22Rv1 (cell line): ENCODE measurements around the gene DCC.

Source experiments
- CTCF ChIP-seq: fragments of 450-650 bp; IDR thresholded peaks from 2 replicates; pipeline ENCODE4 v1.5.1; 2017; ENCODE audit warnings: mild to moderate bottlenecking
- ZFX ChIP-seq: fragments of 450-650 bp; IDR thresholded peaks from 2 replicates; pipeline ENCODE4 v1.6.1; 2017; ENCODE audit warnings: antibody characterized with exemption, borderline replicate concordance

GRCh38 chr18:52648201-52648600 lies 308.2 kb downstream of the DCC start:
- no peak for TF ChIP-seq CTCF
- TF ChIP-seq ZFX: no peak
